ENCODE data around the gene ANKRD34A.
"Not testable (repeated sequence)": the region's sequence is repeated elsewhere in the genome, so short reads cannot be mapped to it uniquely, and the experiment has no call there.

ANKRD34A gene

GRCh38 chr1:145942871-145943270, 21.5 kb downstream of the ANKRD34A start:
- DNase-seq, result no peak

GRCh38 chr1:145942405-145942804, 22.0 kb downstream of the ANKRD34A start:
- no peak for DNase-seq

GRCh38 chr1:145937436-145937835, 26.9 kb downstream of the ANKRD34A start:
- DNase-seq, result no peak

- DNase-seq, result no peak
These were observed 28.1 kb downstream of the ANKRD34A start for GRCh38 chr1:145936247-145936646.

- DNase-seq, result no peak
These were observed 28.7 kb downstream of the ANKRD34A start for GRCh38 chr1:145935708-145936107.

- DNase-seq, result peak in 1 of 2 experiments; percentile 52
These were observed 31.8 kb downstream of the ANKRD34A start for GRCh38 chr1:145932522-145933009.

- no peak for DNase-seq
These were observed 36.3 kb downstream of the ANKRD34A start for GRCh38 chr1:145927916-145928643.

GRCh38 chr1:145927063-145927886, 37.1 kb downstream of the ANKRD34A start, which contains the start of gene RBM8A:
RBM8A (minus strand) TSS chr1:145927484; CDS start chr1:145927426, 58 bp downstream.
- peak; percentile 95 to 98 for DNase-seq

- no peak for DNase-seq
These were observed 37.7 kb downstream of the ANKRD34A start for GRCh38 chr1:145926686-145927062.

- no peak for DNase-seq
These were observed 42.1 kb downstream of the ANKRD34A start for GRCh38 chr1:145922266-145922665.

- not testable (repeated sequence) for DNase-seq
These were observed 44.1 kb downstream of the ANKRD34A start for GRCh38 chr1:145920297-145920696.

- DNase-seq, result no peak
These were observed 45.1 kb downstream of the ANKRD34A start for GRCh38 chr1:145918992-145919939.

GRCh38 chr1:145918144-145918991, 46.0 kb downstream of the ANKRD34A start, which contains the start of gene PEX11B:
PEX11B (minus strand) TSS chr1:145918717; CDS start chr1:145918688, 29 bp downstream.
- peak; percentile 61 to 76 for DNase-seq

GRCh38 chr1:145917595-145917994, 46.8 kb downstream of the ANKRD34A start:
- no peak for DNase-seq

- DNase-seq, result no peak
These were observed 47.6 kb downstream of the ANKRD34A start for GRCh38 chr1:145916745-145917144.

GRCh38 chr1:145912128-145912641, 52.2 kb downstream of the ANKRD34A start:
- DNase-seq, result no peak
